Large intestine (tissue), 3 donors: ENCODE measurements around the gene SH3RF3. TPM values are rescaled to one million over a fixed set of nuclear protein-coding genes. Genes with fewer than 3 reads are reported as not detected.
"Not testable (repeated sequence)": the region's sequence is repeated elsewhere in the genome, so short reads cannot be mapped to it uniquely, and the experiment has no call there.

Source experiments
- DNase-seq, 2 donors: peaks; one replicate each; pipeline versions ENCODE4 v3.0.0 to v3.0.0-alpha.2; 2013
- H3K27ac ChIP-seq: one replicate; pipeline ENCODE4 v1.5.1; 2013; ENCODE audit warnings: low read length
- H3K27me3 ChIP-seq: 2 replicates; pipeline ENCODE4 v1.6.1; 2013; ENCODE audit warnings: low read length; ENCODE audit not compliant: control insufficient read depth, insufficient read depth
- H3K36me3 ChIP-seq: 2 replicates; pipeline ENCODE4 v1.6.1; 2013; ENCODE audit warnings: low read length; ENCODE audit not compliant: control insufficient read depth, insufficient read depth
- H3K4me1 ChIP-seq: one replicate; pipeline ENCODE4 v1.6.1; 2013; ENCODE audit warnings: low read length; ENCODE audit not compliant: control insufficient read depth, insufficient read depth
- H3K4me3 ChIP-seq: one replicate; pipeline ENCODE4 v1.5.1; 2013; ENCODE audit warnings: low read length
- H3K9me3 ChIP-seq: one replicate; pipeline ENCODE4 v1.6.1; 2013; ENCODE audit warnings: mild to moderate bottlenecking, low read depth, low read length, moderate library complexity; ENCODE audit not compliant: control insufficient read depth
- WGBS: methylation state at CpG from one replicate; pipeline ENCODE4 v1.1.5; 2013; ENCODE audit warnings: low lambda C conversion rate; ENCODE audit not compliant: insufficient coverage; 5-methylcytosine and 5-hydroxymethylcytosine counted together
- polyA plus RNA-seq: library from polyadenylated mRNA; unstranded; fragments of 120-200 nt; gene quantifications from one replicate; pipeline ENCODE4 v1.2.1, GENCODE V29; 2013

The SH3RF3 gene
- polyA plus RNA-seq, 1 donor, result 3.0 TPM

- WGBS, result no CpG with 5 or more reads among the region's 5 CpGs
- peak in 1 of 2 donors; percentile 45 for DNase-seq
- no peaks in the 10 kb centered on the region for H3K36me3 ChIP-seq
- peaks cover 3% of the 10 kb centered on the region for H3K27me3 ChIP-seq
- no peaks in the 10 kb centered on the region for H3K9me3 ChIP-seq
- H3K4me1 ChIP-seq, result no peaks in the 10 kb centered on the region
- no peak overlapping the region for H3K27ac ChIP-seq
- H3K4me3 ChIP-seq, result no peak overlapping the region
Measured at GRCh38 chr2:109157563-109158105, 28.6 kb downstream of the SH3RF3 start.

DNA sequence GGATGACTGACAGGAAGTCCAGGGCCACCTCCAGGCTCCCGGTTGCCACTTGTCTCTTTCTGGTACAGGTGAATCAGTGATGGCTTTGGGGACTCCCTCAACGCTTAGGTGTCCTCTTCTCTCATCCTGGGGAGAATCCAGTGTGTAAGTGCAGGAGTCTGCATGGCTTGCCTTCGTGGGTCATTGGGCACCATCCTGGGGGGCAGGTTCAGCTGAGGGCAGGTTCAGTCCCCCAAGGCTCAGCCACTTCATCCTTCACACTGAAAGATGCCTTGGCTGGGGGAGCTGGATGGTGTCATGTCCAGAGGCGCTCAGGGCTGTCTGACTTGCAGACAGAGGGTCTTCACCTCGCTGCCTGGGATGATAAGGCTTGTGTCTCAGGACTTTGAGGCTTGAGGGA is 29.2 kb downstream of the SH3RF3 start:
- Histone ChIP-seq H3K36me3 (no peaks in the 10 kb centered on the region), H3K9me3 (no peaks in the 10 kb centered on the region), H3K4me1 (no peaks in the 10 kb centered on the region), H3K27me3 (peaks cover 5% of the 10 kb centered on the region), H3K4me3 (no peak overlapping the region), H3K27ac (no peak overlapping the region)
- WGBS, result no CpG with 5 or more reads among the region's 5 CpGs
- DNase-seq, result no peak

DNA sequence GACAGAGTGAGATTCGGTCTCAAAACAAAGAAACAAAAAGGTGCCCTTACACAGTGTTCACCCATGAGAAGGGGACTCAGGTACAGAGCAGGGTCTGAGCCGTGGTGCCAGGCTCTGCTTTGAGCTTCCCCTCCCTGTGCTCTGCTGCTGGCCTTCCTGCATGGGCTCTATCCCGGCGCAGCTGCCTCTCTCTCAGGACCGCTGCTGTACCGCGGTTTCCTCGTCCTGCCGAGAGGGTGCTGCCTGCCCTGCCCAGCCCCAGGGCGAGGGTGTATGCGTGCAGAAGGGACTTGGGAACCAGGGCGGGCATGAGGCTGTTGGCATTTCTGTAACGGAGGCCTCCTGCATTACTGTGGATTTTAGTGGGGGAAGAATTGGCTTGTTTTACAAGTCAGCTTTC is 30.1 kb downstream of the SH3RF3 start:
- WGBS, result no CpG with 5 or more reads among the region's 13 CpGs

DNA sequence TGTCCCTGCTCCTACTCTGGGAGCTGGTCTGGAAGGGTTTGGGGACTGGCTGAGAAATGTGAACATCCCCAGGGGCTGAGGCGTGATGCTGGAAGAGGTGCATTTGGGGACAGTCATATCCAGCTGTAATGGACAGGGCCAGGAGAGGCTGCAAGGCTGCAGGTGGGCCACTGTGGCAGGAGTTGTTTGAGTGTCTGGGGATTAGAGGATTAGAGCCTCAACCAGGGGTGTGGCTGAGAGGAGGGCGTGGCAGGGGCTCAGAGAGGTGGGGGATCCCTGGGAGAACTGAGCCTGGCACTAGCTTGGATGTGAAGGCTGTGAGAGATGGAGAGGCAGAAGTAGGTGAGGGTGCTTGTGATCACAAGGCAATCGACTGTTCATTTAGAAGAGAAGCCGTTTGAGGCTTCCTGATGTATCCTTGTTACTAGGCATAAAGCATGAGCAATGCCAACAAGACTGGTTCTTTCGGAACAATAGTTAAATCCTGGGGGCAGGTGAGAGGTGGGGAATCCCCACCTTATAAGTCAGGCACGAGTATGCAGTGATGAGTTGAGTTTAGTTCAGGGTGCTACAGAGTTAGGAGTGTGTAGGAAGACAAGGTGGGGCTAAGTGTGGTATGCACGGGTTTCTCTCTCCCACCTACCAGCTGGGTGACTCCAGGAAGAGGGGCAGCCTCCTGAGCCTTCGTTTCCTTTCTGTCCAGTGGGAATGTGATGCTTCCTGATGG is 31.9 kb downstream of the SH3RF3 start:
- Histone ChIP-seq H3K4me3 (no peak overlapping the region), H3K9me3 (no peaks in the 10 kb centered on the region), H3K4me1 (no peaks in the 10 kb centered on the region), H3K27me3 (peaks cover 5% of the 10 kb centered on the region), H3K36me3 (no peaks in the 10 kb centered on the region), H3K27ac (no peak overlapping the region)
- no peak for DNase-seq
- WGBS, result no CpG with 5 or more reads among the region's 8 CpGs

More for the DNA sequence above, 30.1 kb downstream of the SH3RF3 start:
- Histone ChIP-seq H3K9me3 (no peaks in the 10 kb centered on the region), H3K27ac (no peak overlapping the region), H3K27me3 (peaks cover 5% of the 10 kb centered on the region), H3K4me3 (no peak overlapping the region), H3K4me1 (no peaks in the 10 kb centered on the region), H3K36me3 (no peaks in the 10 kb centered on the region)
- no peak for DNase-seq

DNA sequence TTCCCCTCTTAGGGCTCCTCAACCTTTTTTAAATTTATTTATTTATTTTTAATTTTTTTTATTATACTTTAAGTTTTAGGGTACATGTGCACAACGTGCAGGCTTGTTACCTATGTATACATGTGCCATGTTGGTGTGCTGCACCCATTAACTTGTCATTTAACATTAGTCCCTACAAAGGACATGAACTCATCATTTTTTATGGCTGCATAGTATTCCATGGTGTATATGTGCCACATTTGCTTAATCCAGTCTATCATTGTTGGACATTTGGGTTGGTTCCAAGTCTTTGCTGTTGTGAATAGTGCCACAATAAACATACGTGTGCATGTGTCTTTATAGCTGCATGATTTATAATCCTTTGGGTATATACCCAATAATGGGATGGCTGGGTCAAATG is 33.4 kb downstream of the SH3RF3 start:
- WGBS, result 88% methylated on average over 1 of the region's 2 CpGs
- H3K9me3 ChIP-seq, H3K27ac ChIP-seq, DNase-seq, H3K4me3 ChIP-seq, H3K36me3 ChIP-seq, H3K4me1 ChIP-seq, H3K27me3 ChIP-seq: not testable (repeated sequence)

DNA sequence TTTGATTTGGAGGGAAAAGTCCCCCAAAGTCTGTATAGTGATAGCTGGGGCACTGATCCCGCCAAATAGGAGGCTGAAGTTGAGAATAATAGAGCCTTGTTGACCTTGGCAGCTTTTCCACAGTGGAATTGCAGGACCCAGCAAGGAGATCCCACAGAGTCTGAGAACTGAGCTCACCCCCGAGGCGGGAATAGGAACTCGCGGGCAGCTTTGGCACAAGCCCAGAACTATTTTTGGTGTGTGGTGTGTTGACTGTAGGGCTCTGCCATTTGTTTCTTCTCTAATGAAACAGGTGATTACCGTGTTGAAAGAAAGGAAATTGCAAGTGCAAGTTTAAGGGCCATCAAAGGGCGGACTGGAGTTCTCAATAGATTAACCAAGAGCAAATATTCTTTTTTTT is 34.0 kb downstream of the SH3RF3 start:
- H3K4me1 ChIP-seq, result no peaks in the 10 kb centered on the region
- DNase-seq, result no peak
- H3K27me3 ChIP-seq, result peaks cover 5% of the 10 kb centered on the region
- H3K27ac ChIP-seq, result no peak overlapping the region
- no peak overlapping the region for H3K4me3 ChIP-seq
- H3K9me3 ChIP-seq, result no peaks in the 10 kb centered on the region
- no CpG with 5 or more reads among the region's 7 CpGs for WGBS
- no peaks in the 10 kb centered on the region for H3K36me3 ChIP-seq

DNA sequence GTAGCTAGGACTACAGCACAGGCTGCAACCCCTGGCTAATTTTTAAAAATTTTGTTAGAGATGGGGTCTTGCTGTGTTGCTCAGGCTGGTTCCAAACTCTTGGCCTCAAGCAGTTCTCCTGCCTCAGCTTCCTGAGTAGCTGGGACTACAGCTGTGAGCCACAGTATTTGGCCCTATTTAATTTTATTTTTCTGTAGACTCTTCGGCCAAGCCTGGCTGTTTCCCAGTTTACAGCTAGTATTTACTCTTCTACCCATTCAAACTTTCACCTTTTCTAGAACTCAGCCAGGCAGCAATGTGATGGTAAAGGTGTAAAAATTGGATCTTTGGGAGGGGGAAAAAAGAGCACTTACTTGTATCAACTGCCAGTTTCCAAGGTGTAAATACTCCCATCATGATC is 35.3 kb downstream of the SH3RF3 start:
- H3K4me1 ChIP-seq, result no peaks in the 10 kb centered on the region
- no peak overlapping the region for H3K4me3 ChIP-seq
- WGBS, result no CpG with 5 or more reads among the region's 1 CpG
- H3K27me3 ChIP-seq, result peaks cover 13% of the 10 kb centered on the region
- H3K27ac ChIP-seq, result no peak overlapping the region
- no peaks in the 10 kb centered on the region for H3K9me3 ChIP-seq
- H3K36me3 ChIP-seq, result no peaks in the 10 kb centered on the region
- DNase-seq, result no peak

DNA sequence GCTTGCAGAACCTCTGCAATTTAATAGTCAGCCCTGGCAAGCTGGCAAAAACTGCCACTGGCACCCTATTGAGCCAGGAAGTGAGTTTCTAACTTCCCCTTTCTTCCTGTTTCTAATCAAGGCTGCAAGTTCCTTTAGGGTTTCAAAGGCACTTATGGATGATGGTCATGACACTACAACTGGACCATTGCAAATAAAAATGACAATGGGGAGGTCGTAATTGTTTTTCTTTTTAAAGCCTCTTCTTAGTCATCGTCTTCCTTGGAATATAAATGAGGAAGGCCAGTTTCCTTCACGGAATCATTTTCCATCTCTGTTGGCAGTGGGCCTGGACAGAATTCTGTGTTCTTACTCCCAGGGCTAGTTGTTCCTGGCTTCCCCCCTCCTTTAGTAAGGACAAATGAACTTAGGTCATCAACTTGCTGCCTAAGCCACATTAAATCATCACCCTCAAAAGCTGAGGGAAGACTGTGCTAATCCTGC is 35.8 kb downstream of the SH3RF3 start:
- Histone ChIP-seq H3K9me3 (no peaks in the 10 kb centered on the region), H3K27ac (no peak overlapping the region), H3K4me3 (no peak overlapping the region), H3K4me1 (no peaks in the 10 kb centered on the region), H3K27me3 (peaks cover 14% of the 10 kb centered on the region), H3K36me3 (no peaks in the 10 kb centered on the region)
- no CpG with 5 or more reads among the region's 3 CpGs for WGBS
- DNase-seq, result no peak

- H3K4me3 ChIP-seq, result no peak overlapping the region
- DNase-seq, result no peak
- no peaks in the 10 kb centered on the region for H3K4me1 ChIP-seq
- no peak overlapping the region for H3K27ac ChIP-seq
- no peaks in the 10 kb centered on the region for H3K36me3 ChIP-seq
- no peaks in the 10 kb centered on the region for H3K9me3 ChIP-seq
- H3K27me3 ChIP-seq, result peaks cover 14% of the 10 kb centered on the region
- no CpG with 5 or more reads among the region's 2 CpGs for WGBS
Measured at GRCh38 chr2:109166811-109167210, 37.8 kb downstream of the SH3RF3 start.

DNA sequence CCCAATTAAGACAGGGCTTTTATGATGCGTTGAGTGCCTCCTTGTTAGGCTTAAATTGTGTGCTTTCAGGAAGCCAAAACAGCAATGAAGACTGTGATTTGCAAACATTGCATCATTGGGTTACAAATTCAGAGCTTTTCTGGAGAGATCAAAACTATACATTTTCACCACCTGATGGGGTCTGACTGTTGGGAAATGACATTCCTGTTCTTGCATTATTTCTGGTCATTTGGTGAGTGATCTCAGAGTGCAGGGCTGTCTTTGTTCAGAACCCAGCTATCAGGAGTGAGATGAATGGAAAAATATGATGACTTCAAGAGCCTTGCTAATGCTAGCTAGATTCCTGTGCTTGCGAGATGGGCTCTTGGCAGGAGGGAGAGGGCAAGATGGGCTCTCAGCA is 39.1 kb downstream of the SH3RF3 start:
- H3K4me1 ChIP-seq, result peaks cover 6% of the 10 kb centered on the region
- peaks cover 12% of the 10 kb centered on the region for H3K27me3 ChIP-seq
- DNase-seq, result no peak
- no peaks in the 10 kb centered on the region for H3K36me3 ChIP-seq
- H3K9me3 ChIP-seq, result no peaks in the 10 kb centered on the region
- H3K4me3 ChIP-seq, result no peak overlapping the region
- no peak overlapping the region for H3K27ac ChIP-seq
- no CpG with 5 or more reads among the region's 2 CpGs for WGBS

DNA sequence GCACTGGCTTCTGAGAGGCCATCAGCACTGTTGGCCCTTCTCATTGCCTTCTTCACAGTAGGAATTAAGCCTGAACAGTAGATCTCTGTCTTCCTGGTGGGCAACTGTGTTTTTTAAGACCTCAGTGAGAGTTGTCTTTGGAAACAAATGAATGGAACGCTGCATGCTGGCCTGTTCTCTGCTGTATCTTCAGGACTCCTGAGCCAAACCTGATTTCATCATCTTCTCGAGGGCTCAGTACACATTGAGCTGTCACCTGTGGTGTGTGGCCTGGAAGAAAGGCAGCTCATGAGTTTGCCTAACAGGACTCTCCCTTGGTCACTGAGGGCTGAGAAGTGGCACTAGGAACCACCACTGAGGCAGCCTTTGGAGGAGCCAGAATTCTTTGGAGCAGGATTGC is 39.7 kb downstream of the SH3RF3 start:
- Histone ChIP-seq H3K4me3 (no peak overlapping the region), H3K27me3 (peaks cover 17% of the 10 kb centered on the region), H3K4me1 (peaks cover 6% of the 10 kb centered on the region), H3K36me3 (no peaks in the 10 kb centered on the region), H3K27ac (no peak overlapping the region), H3K9me3 (no peaks in the 10 kb centered on the region)
- no peak for DNase-seq
- no CpG with 5 or more reads among the region's 2 CpGs for WGBS
